Caco-2 (cell line): ENCODE measurements around the gene TENM4. TPM values are rescaled to one million over a fixed set of nuclear protein-coding genes. Genes with fewer than 3 reads are reported as not detected.

Source experiments
- BruUV-seq: library from RNA; stranded (reverse); fragments of 400-500 nt; replicated peaks from 2 replicates; lab custom pipeline; 2021; lab: Mats Ljungman, UMichigan
- CTCF ChIA-PET: fragments of 300-600 bp; sonication (Branson Sonifier 250); formaldehyde crosslinking; loops from one replicate; lab custom pipeline; 2022; ENCODE audit warnings: antibody characterized with exemption; lab: Charles Lee
- POLR2A ChIA-PET: fragments of 300-600 bp; sonication (Branson Sonifier 250); formaldehyde crosslinking; loops from one replicate; lab custom pipeline; 2022; ENCODE audit warnings: antibody characterized with exemption; lab: Charles Lee
- DNase-seq, 2 experiments: peaks; one replicate each; pipeline versions ENCODE4 v3.0.0 to v3.0.0-alpha.2; 2020 to 2022
- H3K27me3 ChIP-seq: replicated peaks from 2 replicates; pipeline ENCODE4 v1.6.0; 2011; ENCODE audit warnings: low read length; ENCODE audit not compliant: control insufficient read depth, insufficient read depth
- H3K36me3 ChIP-seq: 2 replicates; pipeline ENCODE4 v1.5.1; 2011; ENCODE audit warnings: low read length; ENCODE audit not compliant: control insufficient read depth, insufficient read depth
- H3K4me1 ChIP-seq: fragments of 250-450 bp; sonication (Bioruptor Pico); 2 replicates; pipeline ENCODE4 v1.5.1; 2020; ENCODE audit warnings: mild to moderate bottlenecking
- H3K4me3 ChIP-seq: 2 replicates; pipeline ENCODE4 v1.5.1; 2011; ENCODE audit warnings: low read depth, mild to moderate bottlenecking, control low read depth, low read length
- H3K9me3 ChIP-seq: fragments of 250-450 bp; sonication (Bioruptor Pico); 2 replicates; pipeline ENCODE4 v1.5.1; 2020; ENCODE audit warnings: mild to moderate bottlenecking, moderate library complexity
- H3K27ac Mint-ChIP-seq: one replicate; pipeline ENCODE4 v1.8.0; 2022; ENCODE audit warnings: mixed read lengths; ENCODE audit not compliant: unreplicated experiment
- H3K27me3 Mint-ChIP-seq: one replicate; pipeline ENCODE4 v1.8.0; 2022; ENCODE audit warnings: mixed read lengths; ENCODE audit not compliant: insufficient read depth, unreplicated experiment
- H3K36me3 Mint-ChIP-seq: one replicate; pipeline ENCODE4 v1.8.0; 2022; ENCODE audit warnings: mild to moderate bottlenecking, mixed read lengths; ENCODE audit not compliant: insufficient read depth, unreplicated experiment
- H3K4me1 Mint-ChIP-seq: one replicate; pipeline ENCODE4 v1.8.0; 2022; ENCODE audit warnings: low read depth, mixed read lengths; ENCODE audit not compliant: unreplicated experiment
- H3K4me3 Mint-ChIP-seq: one replicate; pipeline ENCODE4 v1.8.0; 2022; ENCODE audit warnings: mild to moderate bottlenecking, moderate library complexity, mixed read lengths; ENCODE audit not compliant: unreplicated experiment
- H3K9me3 Mint-ChIP-seq: one replicate; pipeline ENCODE4 v1.8.0; 2022; ENCODE audit warnings: mixed read lengths; ENCODE audit not compliant: unreplicated experiment
- intact Hi-C: fragments of 100-400 bp; cut with micrococcal nuclease; formaldehyde crosslinking; loops from one replicate; pipeline ENCODE4 v1.10.0; 2022; ENCODE audit not compliant: unreplicated experiment
- total RNA-seq: library from RNA; stranded (reverse); gene quantifications from 2 replicates; pipeline ENCODE4 v1.2.3, GENCODE V29; 2022
- TF ChIP-seq, protein P1 (sequence below), 2 experiments: fragments of 200-600 bp in 1 of 2; IDR thresholded peaks; 1 replicate in 1 of 2; 2 replicates in 1 of 2; pipeline versions ENCODE4 v1.5.1 to v1.8.0; 2011 to 2022; ENCODE audit warnings: antibody characterized with exemption in 1 of 2, control low read depth in 1 of 2, inconsistent platforms in 1 of 2, low read depth in 1 of 2, low read length in 1 of 2, mild to moderate bottlenecking in 1 of 2, moderate library complexity in 1 of 2; ENCODE audit not compliant: insufficient read depth in 1 of 2, severe bottlenecking in 1 of 2, unreplicated experiment in 1 of 2

The TENM4 gene
- total RNA-seq, 1 experiment from 2014 or later, result 1.1 TPM

GRCh38 chr11:78898266-78898775 lies 542.5 kb downstream of the TENM4 start:
- DNase-seq, result no peak
- Histone ChIP-seq H3K4me3 (no peak overlapping the region), H3K27me3 (no peaks in the 10 kb centered on the region; the same call in 1 of the 2 replicates), H3K4me1 (no peaks in the 10 kb centered on the region; the same call in 1 of the 2 replicates), H3K36me3 (no peaks in the 10 kb centered on the region), H3K9me3 (no peaks in the 10 kb centered on the region)
- ChIA-PET POLR2A (no interaction called here), CTCF (no interaction called here)
- TF ChIP-seq, protein P1, sequence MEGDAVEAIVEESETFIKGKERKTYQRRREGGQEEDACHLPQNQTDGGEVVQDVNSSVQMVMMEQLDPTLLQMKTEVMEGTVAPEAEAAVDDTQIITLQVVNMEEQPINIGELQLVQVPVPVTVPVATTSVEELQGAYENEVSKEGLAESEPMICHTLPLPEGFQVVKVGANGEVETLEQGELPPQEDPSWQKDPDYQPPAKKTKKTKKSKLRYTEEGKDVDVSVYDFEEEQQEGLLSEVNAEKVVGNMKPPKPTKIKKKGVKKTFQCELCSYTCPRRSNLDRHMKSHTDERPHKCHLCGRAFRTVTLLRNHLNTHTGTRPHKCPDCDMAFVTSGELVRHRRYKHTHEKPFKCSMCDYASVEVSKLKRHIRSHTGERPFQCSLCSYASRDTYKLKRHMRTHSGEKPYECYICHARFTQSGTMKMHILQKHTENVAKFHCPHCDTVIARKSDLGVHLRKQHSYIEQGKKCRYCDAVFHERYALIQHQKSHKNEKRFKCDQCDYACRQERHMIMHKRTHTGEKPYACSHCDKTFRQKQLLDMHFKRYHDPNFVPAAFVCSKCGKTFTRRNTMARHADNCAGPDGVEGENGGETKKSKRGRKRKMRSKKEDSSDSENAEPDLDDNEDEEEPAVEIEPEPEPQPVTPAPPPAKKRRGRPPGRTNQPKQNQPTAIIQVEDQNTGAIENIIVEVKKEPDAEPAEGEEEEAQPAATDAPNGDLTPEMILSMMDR (IDR thresholded peaks at IDR 0.05; ENCODE audit: insufficient read depth in 1 of 2, low read depth in 1 of 2, low read length in 1 of 2, severe bottlenecking in 1 of 2, unreplicated experiment in 1 of 2), result no peak
- H3K36me3 Mint-ChIP-seq, result no peaks in the 10 kb centered on the region
- H3K9me3 Mint-ChIP-seq, result no peaks in the 10 kb centered on the region
- no peak overlapping the region for H3K27ac Mint-ChIP-seq
- H3K27me3 Mint-ChIP-seq, result peaks cover 14% of the 10 kb centered on the region
- intact Hi-C loops, result no loop called here
- no peak overlapping the region for H3K4me3 Mint-ChIP-seq
- no peaks in the 10 kb centered on the region for H3K4me1 Mint-ChIP-seq
- BruUV-seq, result no TSS peak

- Mint-ChIP-seq H3K4me1 (no peaks in the 10 kb centered on the region), H3K9me3 (no peaks in the 10 kb centered on the region), H3K27me3 (peaks cover 24% of the 10 kb centered on the region), H3K4me3 (no peak overlapping the region), H3K36me3 (no peaks in the 10 kb centered on the region), H3K27ac (no peak overlapping the region)
- TF ChIP-seq, protein P1 (IDR thresholded peaks at IDR 0.05; ENCODE audit: insufficient read depth in 1 of 2, low read depth in 1 of 2, low read length in 1 of 2, severe bottlenecking in 1 of 2, unreplicated experiment in 1 of 2), result no peak
- no peak for DNase-seq
- intact Hi-C loops, result no loop called here
- POLR2A ChIA-PET, result no interaction called here
- no peaks in the 10 kb centered on the region for H3K4me1 ChIP-seq
- H3K36me3 ChIP-seq, result no peaks in the 10 kb centered on the region
- H3K27me3 ChIP-seq, result peaks cover 5% of the 10 kb centered on the region
- CTCF ChIA-PET, result no interaction called here
- no TSS peak for BruUV-seq
- H3K4me3 ChIP-seq, result no peak overlapping the region
- no peaks in the 10 kb centered on the region for H3K9me3 ChIP-seq
These were observed 546.8 kb downstream of the TENM4 start for GRCh38 chr11:78893996-78894395.

DNA sequence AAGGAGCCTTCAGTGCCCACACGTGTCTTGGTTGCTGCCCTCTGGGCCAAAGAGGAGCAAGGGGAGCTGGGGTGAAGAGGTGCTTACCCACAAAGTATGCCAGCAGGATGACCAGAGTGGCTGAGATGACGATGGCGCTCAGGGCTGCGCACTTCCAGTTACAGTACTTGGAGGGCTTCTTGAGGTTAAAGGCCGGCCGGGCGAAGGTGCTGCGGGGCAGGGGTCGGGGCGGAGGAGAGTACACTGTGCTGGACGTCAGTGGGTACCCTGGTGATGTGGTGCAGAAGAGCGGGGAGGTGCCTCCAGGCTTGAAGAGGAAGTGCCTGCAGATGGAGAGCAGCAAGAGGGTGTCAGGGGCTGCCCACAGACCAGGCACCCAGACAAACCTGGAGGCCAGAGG lies 551.1 kb downstream of the TENM4 start:
- CTCF ChIA-PET, result no interaction called here

More for the DNA sequence above, 551.1 kb downstream of the TENM4 start:
- DNase-seq, result no peak
- intact Hi-C loops, result no loop called here
- POLR2A ChIA-PET, result no interaction called here
- Mint-ChIP-seq H3K36me3 (no peaks in the 10 kb centered on the region), H3K4me1 (no peaks in the 10 kb centered on the region), H3K4me3 (no peak overlapping the region), H3K27me3 (peaks cover 27% of the 10 kb centered on the region), H3K27ac (no peak overlapping the region), H3K9me3 (no peaks in the 10 kb centered on the region)
- TF ChIP-seq, protein P1 (IDR thresholded peaks at IDR 0.05; ENCODE audit: insufficient read depth in 1 of 2, low read depth in 1 of 2, low read length in 1 of 2, severe bottlenecking in 1 of 2, unreplicated experiment in 1 of 2), result no peak
- H3K9me3 ChIP-seq, result no peaks in the 10 kb centered on the region
- H3K4me3 ChIP-seq, result no peak overlapping the region
- BruUV-seq, result no TSS peak
- H3K36me3 ChIP-seq, result no peaks in the 10 kb centered on the region
- no peaks in the 10 kb centered on the region for H3K4me1 ChIP-seq
- H3K27me3 ChIP-seq, result peaks cover 8% of the 10 kb centered on the region
